IgD-negative memory B cell (primary cell): ENCODE results near the gene TMEM238. TPM values are rescaled to one million over a fixed set of nuclear protein-coding genes. Genes with fewer than 3 reads are reported as not detected.

ENCODE experiments used
- H3K27ac Mint-ChIP-seq, 3 donors: one replicate each; pipeline ENCODE4 v1.8.0; 2020 to 2022; ENCODE audit warnings: mild to moderate bottlenecking in 3 of 3, mixed read lengths in 3 of 3, moderate library complexity in 1 of 3
- H3K27me3 Mint-ChIP-seq: one replicate; pipeline ENCODE4 v1.8.0; 2021; ENCODE audit warnings: mixed read lengths
- H3K36me3 Mint-ChIP-seq: one replicate; pipeline ENCODE4 v1.8.0; 2020; ENCODE audit warnings: mild to moderate bottlenecking, mixed read lengths
- H3K4me1 Mint-ChIP-seq, 3 donors: one replicate each; pipeline ENCODE4 v1.8.0; 2020 to 2022; ENCODE audit warnings: mixed read lengths in 3 of 3, mild to moderate bottlenecking in 1 of 3
- H3K4me3 Mint-ChIP-seq, 4 donors: one replicate each; pipeline ENCODE4 v1.8.0; 2020 to 2022; ENCODE audit warnings: mild to moderate bottlenecking in 4 of 4, mixed read lengths in 4 of 4, moderate library complexity in 3 of 4
- H3K9me3 Mint-ChIP-seq, 3 donors: one replicate each; pipeline ENCODE4 v1.8.0; 2020 to 2021; ENCODE audit warnings: mixed read lengths in 3 of 3, mild to moderate bottlenecking in 1 of 3
- polyA plus RNA-seq: library from polyadenylated mRNA; unstranded; fragments of 300-500 nt; fragmentation: Illumina TruSeq; gene quantifications from one replicate; pipeline ENCODE4 v1.2.3, GENCODE V29; 2021

The TMEM238 gene
- polyA plus RNA-seq, 1 donor from 2014 or later: 1.1 TPM

DNA sequence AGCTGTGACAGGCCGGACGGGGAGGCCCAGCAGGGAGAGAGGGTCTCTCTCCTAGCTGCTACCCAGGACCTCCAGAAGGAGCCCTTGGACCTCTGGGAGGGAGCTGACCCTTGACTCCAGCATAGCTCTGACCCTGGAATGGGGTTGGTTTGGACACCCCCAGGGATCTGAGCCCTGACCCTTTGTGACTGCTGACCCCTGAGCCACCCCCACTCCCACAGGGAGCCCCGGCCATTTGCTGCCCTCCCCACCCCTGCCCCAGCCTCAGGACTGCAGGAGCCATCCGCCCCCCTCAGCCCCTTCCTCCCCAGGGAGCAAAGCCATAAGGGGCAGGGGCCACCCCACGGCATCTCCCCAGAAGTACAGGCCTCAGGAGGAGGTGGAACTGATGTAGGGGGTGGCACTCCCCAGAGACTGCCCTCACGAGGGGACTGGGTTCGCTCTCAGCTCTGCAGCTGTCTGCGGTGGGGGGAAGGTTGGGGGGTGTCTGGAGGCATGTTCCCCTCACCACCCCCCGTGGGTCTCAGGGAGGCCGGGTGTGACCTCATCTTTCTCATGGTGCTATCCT lies 36.6 kb downstream of the TMEM238 start:
- peaks cover 0 to 3% (median 0%) of the 10 kb centered on the region in 3 donors for H3K9me3 Mint-ChIP-seq
- H3K4me3 Mint-ChIP-seq: no peak overlapping the region
- H3K27ac Mint-ChIP-seq: no peak overlapping the region
- no peaks in the 10 kb centered on the region for H3K36me3 Mint-ChIP-seq
- peaks cover 16% of the 10 kb centered on the region for H3K27me3 Mint-ChIP-seq
- peaks cover 0 to 2% (median 0%) of the 10 kb centered on the region in 3 donors for H3K4me1 Mint-ChIP-seq

DNA sequence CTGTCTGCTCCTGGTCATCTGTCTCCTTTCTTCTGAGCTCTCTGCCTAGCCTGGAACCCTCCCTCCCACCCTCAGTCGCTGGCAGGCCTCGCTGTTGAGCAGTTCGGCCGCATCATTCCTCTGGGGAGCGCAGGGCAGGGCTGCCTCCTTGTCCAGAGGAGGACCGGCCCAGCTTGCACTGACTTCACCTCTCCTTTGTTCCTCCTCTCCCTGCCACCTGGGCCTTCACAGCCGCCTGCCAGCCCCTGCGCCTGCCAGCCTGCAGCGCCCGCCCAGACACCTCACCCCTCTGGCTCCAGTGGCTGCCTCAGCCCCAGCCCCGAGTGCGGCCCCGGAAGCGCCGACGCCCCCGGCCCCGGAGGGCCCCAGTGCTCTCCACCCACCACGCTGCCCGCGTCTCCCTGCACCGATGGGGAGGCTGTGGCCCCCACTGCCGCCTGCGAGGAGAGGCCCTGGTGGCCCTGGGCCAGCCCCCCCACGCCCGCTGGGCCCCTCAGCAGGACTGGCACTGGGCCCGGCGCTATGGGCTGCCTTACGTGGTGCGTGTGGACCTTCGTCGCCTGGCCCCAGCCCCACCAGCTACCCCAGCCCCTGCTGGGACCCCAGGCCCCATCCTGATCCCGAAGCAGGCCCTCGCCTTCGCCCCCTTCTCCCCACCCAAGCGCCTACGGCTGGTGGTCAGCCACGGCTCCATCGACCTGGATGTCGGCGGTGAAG lies 37.2 kb downstream of the TMEM238 start:
- no peak overlapping the region for H3K4me3 Mint-ChIP-seq
- peaks cover 0 to 3% (median 0%) of the 10 kb centered on the region in 3 donors for H3K9me3 Mint-ChIP-seq
- no peaks in the 10 kb centered on the region for H3K36me3 Mint-ChIP-seq
- peaks cover 10% of the 10 kb centered on the region for H3K27me3 Mint-ChIP-seq
- no peak overlapping the region for H3K27ac Mint-ChIP-seq
- no peaks in the 10 kb centered on the region for H3K4me1 Mint-ChIP-seq

DNA sequence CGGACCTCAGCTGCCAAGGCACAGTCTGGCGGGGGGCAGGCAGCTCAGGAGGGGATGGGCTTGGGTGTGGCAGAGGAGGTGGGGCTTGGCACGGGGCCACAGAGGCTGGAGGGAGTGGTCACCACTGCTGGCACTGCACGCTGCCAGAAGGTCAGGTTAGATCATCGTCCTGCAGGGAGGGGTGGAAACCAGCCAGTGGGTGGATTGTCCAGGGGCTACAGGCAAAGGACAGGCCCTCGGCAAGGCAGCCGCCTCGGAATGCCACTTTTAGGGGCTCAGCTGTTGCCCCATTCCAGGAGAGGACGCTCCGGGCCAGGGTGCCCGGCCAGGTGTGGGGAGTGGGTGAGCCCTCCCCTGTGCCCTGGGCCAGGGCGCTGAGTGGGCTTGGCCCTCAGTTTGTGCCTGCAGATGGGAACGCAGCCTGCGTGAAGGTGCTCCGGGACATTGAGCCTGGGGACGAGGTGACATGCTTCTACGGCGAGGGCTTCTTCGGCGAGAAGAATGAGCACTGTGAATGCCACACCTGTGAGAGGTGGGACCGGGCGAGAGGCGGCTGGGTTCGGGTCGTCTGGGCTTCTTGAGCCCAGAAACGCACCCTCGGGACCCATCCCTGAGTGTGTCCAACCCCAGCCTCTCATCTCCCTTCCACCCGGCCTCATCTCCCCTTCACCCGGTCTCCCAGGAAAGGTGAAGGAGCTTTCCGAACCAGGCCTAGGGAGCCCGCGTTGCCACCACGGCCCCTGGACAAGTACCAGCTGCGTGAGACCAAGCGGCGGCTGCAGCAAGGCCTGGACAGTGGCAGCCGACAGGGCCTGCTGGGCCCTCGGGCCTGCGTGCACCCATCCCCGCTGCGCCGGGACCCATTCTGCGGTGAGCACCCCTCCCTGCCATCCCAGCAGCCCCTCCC lies 38.0 kb downstream of the TMEM238 start:
- Mint-ChIP-seq H3K27ac (no peak overlapping the region), H3K36me3 (no peaks in the 10 kb centered on the region), H3K4me3 (no peak overlapping the region), H3K4me1 (peaks cover 0 to 2% (median 1%) of the 10 kb centered on the region in 3 donors), H3K27me3 (peaks cover 3% of the 10 kb centered on the region), H3K9me3 (peaks cover 0 to 2% (median 0%) of the 10 kb centered on the region in 3 donors)

DNA sequence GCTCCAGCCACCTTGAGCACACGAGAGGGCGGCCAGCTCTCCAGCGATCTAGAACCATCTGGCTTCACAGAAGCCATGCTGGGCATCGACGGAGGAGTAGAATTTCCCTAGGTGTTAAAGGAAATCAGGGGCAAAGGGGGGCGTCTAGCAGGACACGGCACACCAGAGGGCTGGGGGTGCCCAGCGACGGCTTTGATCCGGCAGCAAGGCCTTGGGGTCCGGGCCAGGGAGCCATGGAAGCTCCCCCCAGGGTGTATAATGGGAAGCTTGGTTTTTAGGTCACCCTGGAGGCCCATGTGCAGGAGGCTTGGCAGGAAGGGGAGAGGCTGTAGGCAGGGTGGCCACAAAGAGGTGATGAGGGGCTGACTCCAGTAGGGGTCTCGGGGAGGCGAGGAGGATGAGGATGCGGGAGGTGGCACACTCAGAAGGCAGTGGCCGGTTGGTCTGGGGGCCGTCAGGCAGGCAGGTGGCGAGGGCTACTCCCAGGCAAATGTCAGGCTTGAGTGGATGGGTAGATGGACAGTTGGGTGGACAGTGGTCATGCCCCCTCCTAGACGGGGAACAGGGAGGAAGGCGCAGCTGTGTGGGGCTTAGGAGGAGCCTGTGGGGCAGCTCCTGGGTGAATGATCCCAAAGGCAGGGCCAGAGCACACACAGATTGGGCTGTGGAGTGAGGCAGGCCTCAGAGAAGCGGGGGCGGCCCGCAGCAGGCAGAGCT lies 38.8 kb downstream of the TMEM238 start:
- peaks cover 0 to 2% (median 0%) of the 10 kb centered on the region in 3 donors for H3K9me3 Mint-ChIP-seq
- H3K4me1 Mint-ChIP-seq: peaks cover 0 to 3% (median 2%) of the 10 kb centered on the region in 3 donors
- H3K27me3 Mint-ChIP-seq: peaks cover 1% of the 10 kb centered on the region
- H3K36me3 Mint-ChIP-seq: no peaks in the 10 kb centered on the region
- H3K4me3 Mint-ChIP-seq: peak overlapping the region in 1 of 4 donors; percentile 65
- H3K27ac Mint-ChIP-seq: no peak overlapping the region

DNA sequence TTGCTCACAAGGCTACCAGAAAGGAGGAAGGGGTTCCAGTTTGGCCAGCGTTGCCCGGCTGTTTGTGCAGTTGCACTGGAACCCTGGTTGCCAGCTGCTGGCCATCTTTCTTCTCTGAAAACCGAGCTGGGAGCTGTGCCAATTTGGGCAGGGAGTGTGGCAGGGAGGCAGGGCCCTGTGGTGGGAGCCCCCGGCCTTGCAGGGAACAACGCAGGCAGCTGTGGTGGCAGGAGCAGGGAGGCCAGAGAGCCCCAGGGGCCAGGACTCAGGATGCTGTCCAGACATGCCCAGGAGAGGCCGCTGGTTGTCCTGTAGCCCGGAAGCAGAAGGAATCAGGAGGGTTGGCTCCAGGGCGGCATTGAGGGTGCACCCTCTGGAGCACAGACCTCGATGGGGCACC lies 39.6 kb downstream of the TMEM238 start:
- Mint-ChIP-seq H3K27me3 (peaks cover 4% of the 10 kb centered on the region), H3K4me3 (no peak overlapping the region), H3K4me1 (peaks cover 4 to 5% (median 4%) of the 10 kb centered on the region in 3 donors), H3K9me3 (peaks cover 0 to 2% (median 0%) of the 10 kb centered on the region in 3 donors), H3K36me3 (no peaks in the 10 kb centered on the region), H3K27ac (no peak overlapping the region)

DNA sequence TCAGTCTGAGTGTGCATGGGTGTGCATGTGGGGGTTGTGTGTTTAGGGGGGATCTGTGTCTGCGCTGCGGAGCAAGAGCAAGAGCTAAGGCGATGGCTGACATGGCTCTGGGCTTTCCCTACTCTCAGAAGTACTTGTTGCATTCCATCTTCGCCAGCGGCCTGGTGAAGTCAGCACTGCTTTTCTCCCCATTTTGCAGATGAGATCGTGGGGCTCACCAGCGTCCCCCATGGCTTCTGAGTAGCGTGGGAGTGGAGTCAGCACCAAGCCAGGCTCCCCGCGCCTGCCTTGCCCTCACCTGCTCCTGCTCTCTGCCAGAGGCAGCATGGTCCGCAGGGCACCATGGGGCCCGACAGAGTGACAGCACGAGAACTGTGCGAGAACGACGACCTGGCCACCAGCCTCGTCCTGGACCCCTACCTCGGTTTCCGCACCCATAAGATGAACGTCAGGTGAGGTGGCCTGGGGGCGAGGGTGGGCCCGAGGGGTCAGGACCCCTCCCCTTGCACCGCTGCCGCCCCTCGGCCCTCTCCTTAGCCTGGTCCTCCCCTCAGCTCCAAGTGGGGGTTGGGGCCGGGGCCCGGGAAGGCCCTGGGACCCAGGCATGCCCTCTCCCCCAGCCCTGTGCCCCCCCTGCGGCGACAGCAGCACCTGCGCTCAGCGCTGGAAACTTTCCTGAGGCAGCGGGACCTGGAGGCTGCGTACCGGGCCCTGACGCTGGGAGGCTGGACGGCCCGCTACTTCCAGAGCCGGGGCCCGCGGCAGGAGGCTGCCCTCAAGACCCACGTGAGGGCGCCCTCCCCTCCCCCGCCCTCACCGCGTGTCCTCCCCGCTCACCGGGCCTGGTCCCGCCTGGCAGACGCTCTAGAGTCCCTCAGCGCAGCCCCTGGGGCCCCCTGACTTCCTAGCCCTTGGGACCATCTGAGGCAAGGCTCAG lies 42.2 kb downstream of the TMEM238 start:
- peaks cover 13% of the 10 kb centered on the region for H3K27me3 Mint-ChIP-seq
- H3K4me3 Mint-ChIP-seq: peak overlapping the region; percentile 41 to 84 (median 62)
- H3K4me1 Mint-ChIP-seq: peaks cover 6 to 10% (median 7%) of the 10 kb centered on the region in 3 donors
- peaks cover 0 to 2% (median 0%) of the 10 kb centered on the region in 3 donors for H3K9me3 Mint-ChIP-seq
- peak overlapping the region in 1 of 3 donors; percentile 27 for H3K27ac Mint-ChIP-seq
- H3K36me3 Mint-ChIP-seq: no peaks in the 10 kb centered on the region

DNA sequence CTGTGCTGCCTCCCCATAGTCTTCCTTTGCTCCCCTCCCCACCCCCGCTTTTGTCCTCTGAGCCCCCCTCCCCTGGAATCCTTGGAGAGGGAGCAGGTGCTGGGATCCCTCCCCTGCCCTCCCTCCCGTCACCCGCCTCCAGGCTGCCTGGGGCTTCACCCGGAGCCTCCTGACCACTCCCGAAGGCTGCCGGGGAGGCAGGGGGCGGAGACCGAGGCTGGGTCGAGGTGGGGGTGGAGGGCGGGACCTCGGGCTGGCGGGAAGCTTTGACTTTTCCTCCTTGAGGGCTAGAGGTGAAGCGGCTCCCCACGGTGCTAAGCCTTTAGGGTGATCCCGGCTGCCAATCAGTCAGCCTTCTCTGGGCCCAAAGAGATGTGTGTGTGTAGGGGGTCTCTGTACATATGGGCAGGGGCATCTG lies 42.9 kb downstream of the TMEM238 start:
- peak overlapping the region in 1 of 3 donors; percentile 27 for H3K27ac Mint-ChIP-seq
- H3K4me3 Mint-ChIP-seq: peak overlapping the region; percentile 41 to 95 (median 89)
- H3K36me3 Mint-ChIP-seq: no peaks in the 10 kb centered on the region
- peaks cover 6 to 10% (median 7%) of the 10 kb centered on the region in 3 donors for H3K4me1 Mint-ChIP-seq
- H3K27me3 Mint-ChIP-seq: peaks cover 17% of the 10 kb centered on the region
- H3K9me3 Mint-ChIP-seq: peaks cover 0 to 2% (median 0%) of the 10 kb centered on the region in 3 donors

DNA sequence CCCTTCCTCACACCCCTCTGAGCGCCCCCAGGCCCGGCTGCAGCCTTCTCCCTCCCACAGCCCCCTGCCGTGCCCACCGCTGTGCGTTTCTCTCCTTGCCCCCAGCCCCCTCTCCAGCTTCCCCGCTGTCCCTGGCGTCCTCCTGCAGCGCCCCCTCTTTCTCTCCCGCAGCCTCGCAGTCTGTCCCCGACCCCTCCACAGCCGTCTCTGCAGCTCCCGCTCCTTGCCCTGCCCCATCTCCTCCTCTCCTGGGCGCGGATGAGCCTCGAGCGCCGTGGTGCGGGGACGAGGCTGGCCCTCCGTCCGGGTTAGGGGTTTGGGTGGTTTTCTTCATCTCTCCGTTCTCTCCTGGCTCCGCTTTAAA lies 43.3 kb downstream of the TMEM238 start:
- H3K36me3 Mint-ChIP-seq: no peaks in the 10 kb centered on the region
- H3K4me3 Mint-ChIP-seq: peak overlapping the region; percentile 10 to 95 (median 89)
- peaks cover 21% of the 10 kb centered on the region for H3K27me3 Mint-ChIP-seq
- H3K27ac Mint-ChIP-seq: peak overlapping the region in 1 of 3 donors; percentile 27
- H3K4me1 Mint-ChIP-seq: peaks cover 6 to 10% (median 7%) of the 10 kb centered on the region in 3 donors
- H3K9me3 Mint-ChIP-seq: peaks cover 0 to 2% (median 0%) of the 10 kb centered on the region in 3 donors

DNA sequence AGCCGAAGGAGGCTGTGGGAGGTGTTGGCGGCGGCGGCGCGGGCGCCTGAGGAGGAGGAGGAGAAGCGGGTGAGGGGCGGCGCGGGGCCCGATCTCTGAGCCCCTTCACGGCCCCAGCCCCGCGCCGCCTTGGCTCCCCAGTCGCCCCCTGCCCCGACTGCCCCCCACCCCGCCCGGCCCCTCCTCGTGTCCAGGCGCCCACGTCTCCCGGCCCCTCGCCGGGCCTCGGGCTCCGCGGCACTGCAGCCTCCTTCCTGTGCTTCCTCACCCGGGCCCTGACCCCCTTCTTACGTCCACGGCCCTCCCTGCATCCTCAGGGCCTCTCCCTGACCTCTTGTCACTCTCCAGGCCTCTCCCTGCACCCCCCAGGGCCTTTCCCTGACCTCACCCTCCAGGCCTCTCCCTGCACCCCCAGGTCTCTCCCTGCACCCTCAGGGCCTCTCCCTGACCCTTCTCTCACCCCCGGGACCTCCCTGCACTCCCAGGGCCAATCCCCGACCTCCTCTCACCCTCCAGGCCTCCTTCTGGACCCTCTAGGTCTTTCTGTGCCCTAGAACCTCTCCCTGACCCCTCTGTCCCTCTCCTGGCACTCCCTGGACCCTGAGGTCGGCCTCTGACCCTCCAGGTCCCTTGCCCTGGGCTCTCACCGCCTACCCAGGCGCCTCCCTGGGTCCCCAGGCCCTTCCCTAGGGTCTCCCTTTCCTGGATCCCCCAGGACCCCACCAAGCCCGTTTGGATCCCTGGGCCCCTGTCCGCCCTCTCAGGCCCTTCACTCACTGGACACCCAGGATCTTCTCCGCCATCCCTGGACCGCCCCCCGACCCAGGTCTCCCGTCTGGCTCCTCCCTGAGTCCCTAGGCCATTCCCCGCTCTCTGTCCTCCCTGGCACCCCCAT lies 44.0 kb downstream of the TMEM238 start:
- Mint-ChIP-seq H3K9me3 (peaks cover 0 to 2% (median 0%) of the 10 kb centered on the region in 3 donors), H3K36me3 (no peaks in the 10 kb centered on the region), H3K27ac (peak overlapping the region; percentile 87 to 99 (median 98)), H3K27me3 (peaks cover 25% of the 10 kb centered on the region), H3K4me3 (peak overlapping the region; percentile 86 to 95 (median 92)), H3K4me1 (peaks cover 6 to 10% (median 7%) of the 10 kb centered on the region in 3 donors)

DNA sequence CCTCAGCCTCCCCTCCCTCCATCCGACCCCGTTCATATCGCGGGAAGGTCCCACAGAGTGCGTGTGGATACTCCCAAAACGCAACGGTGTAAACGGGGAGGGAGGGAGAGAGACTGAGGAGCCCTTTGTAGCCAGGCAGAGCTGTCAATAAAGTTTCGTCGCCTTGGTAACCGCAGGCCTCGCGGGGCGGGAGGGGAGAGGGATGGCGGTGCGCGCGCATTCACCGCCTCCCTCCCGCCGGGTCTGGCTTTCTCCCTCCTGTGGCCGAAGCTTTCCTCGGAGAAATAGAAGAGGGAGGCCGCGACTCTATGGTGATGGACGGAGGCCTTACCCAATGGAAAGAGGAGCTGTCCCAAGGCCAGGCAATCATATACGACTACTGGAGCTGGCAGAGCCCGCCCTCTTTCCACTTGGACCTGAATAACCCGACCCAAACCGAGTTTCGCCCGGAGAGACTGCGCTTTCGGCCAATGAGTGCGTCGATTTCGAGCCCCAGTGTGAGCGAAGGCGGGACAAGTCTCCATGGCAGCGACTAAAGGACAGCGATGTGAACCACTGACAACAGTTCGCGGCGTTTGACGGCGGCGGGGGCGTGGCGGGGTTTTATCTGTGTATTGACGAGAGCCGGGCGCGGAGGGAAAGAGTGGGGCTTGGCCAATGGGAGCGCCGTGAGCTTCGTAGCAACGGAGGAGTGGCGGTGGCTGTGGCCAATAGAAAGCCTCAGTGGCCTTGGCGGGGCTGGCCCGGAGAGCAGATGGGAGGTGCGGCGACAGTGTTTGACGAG lies 44.8 kb downstream of the TMEM238 start, which contains the start of gene KMT5C:
TSS of gene KMT5C (plus strand) at position 772 of the 784 bp plus-strand sequence. CDS start 2,061 bp downstream, outside the sequence.
- Mint-ChIP-seq H3K9me3 (peaks cover 0 to 2% (median 0%) of the 10 kb centered on the region in 3 donors), H3K36me3 (no peaks in the 10 kb centered on the region), H3K4me1 (peaks cover 6 to 10% (median 7%) of the 10 kb centered on the region in 3 donors), H3K27ac (peak within 1 kb of the TSS; percentile 87 to 99 (median 98)), H3K4me3 (peak within 1 kb of the TSS; percentile 86 to 95 (median 92)), H3K27me3 (peaks cover 25% of the 10 kb centered on the region)

DNA sequence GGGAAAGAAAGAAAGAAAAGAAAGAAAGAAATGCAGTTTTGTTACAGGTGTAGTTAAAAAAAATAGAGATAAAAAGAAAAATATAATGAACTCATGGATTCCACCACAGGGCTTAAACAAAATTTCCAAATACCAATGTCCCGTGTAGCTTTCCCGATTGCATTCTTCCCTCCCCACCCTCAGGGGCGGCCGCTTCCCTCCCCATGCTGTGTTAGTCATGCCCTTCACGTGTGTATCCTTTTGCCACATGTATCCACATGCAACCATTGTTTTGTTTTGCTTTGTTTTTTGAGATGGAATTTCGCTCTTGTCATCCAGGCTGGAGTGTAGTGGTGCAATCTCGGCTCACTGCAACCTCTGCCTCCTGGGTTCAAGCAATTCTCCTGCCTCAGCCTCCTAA lies 48.0 kb downstream of the TMEM238 start:
- H3K27me3 Mint-ChIP-seq: peaks cover 27% of the 10 kb centered on the region
- peaks cover 5 to 9% (median 6%) of the 10 kb centered on the region in 3 donors for H3K4me1 Mint-ChIP-seq

DNA sequence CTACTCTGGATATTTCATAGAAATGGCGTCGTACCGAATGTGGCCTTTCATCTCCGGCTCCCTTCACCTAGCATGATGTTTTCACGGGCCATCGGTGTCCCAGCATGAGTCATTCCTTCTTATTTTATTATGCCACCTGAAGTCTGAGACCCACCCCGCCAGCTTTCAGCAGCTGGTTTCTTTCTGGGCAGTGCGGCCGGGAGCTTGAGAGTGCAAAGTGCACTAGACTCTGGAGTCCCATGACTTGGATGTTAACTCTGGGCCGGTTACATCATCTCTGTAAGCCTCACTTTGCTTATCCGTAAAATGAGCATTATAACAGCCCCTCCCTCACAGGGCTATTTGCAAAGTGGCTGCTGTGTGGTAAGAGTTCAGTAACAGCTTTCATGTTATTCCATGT lies 50.2 kb downstream of the TMEM238 start:
- Mint-ChIP-seq H3K4me1 (peaks cover 0 to 5% (median 3%) of the 10 kb centered on the region in 3 donors), H3K27me3 (peaks cover 24% of the 10 kb centered on the region), H3K9me3 (no peaks in the 10 kb centered on the region), H3K36me3 (no peaks in the 10 kb centered on the region), H3K4me3 (no peak overlapping the region), H3K27ac (no peak overlapping the region)

More for the DNA sequence above, 48.0 kb downstream of the TMEM238 start:
- Mint-ChIP-seq H3K4me3 (peak overlapping the region in 1 of 4 donors; percentile 19), H3K27ac (peak overlapping the region in 1 of 3 donors; percentile 33), H3K9me3 (no peaks in the 10 kb centered on the region), H3K36me3 (no peaks in the 10 kb centered on the region)
